ENCODE measurements around the gene TTLL11.

TTLL11 gene

DNA sequence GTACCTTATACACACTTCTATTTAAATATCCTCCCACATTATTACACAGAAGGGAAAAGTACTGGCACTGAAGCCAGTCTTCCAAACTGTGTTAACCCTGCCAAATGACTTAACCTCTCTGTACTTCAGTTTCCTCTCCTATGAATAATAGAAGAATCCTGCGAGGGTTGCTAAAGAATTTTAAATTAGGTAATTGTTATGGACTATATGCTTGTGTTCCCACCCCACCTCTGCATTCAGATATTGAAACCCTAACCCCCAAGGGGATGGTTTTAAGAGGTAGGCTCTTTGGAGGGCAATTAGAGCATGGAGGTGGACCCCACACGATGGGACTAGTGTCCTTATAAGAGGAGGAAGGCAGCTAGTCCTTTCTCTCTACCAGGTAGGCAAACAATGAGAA is 72.7 kb downstream of the TTLL11 start:
- no peaks in the 10 kb centered on the region for H3K36me3 ChIP-seq (ENCODE audit: low read depth)
- H3K4me1 ChIP-seq (ENCODE audit: insufficient read depth, poor library complexity, severe bottlenecking): no peaks in the 10 kb centered on the region
- no peaks in the 10 kb centered on the region for H3K27me3 ChIP-seq (ENCODE audit: insufficient read depth, poor library complexity, severe bottlenecking)
- no peak for DNase-seq (ENCODE audit: low spot score)
- no peak for ATAC-seq (ENCODE audit: low read depth)
- no peak overlapping the region for H3K27ac ChIP-seq (ENCODE audit: poor library complexity, severe bottlenecking)
- TF ChIP-seq, protein P1, sequence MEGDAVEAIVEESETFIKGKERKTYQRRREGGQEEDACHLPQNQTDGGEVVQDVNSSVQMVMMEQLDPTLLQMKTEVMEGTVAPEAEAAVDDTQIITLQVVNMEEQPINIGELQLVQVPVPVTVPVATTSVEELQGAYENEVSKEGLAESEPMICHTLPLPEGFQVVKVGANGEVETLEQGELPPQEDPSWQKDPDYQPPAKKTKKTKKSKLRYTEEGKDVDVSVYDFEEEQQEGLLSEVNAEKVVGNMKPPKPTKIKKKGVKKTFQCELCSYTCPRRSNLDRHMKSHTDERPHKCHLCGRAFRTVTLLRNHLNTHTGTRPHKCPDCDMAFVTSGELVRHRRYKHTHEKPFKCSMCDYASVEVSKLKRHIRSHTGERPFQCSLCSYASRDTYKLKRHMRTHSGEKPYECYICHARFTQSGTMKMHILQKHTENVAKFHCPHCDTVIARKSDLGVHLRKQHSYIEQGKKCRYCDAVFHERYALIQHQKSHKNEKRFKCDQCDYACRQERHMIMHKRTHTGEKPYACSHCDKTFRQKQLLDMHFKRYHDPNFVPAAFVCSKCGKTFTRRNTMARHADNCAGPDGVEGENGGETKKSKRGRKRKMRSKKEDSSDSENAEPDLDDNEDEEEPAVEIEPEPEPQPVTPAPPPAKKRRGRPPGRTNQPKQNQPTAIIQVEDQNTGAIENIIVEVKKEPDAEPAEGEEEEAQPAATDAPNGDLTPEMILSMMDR (IDR thresholded peaks at IDR 0.05; ENCODE audit: poor library complexity, severe bottlenecking): no peak
- no peak overlapping the region for H3K4me3 ChIP-seq (ENCODE audit: severe bottlenecking)
- H3K9me3 ChIP-seq (ENCODE audit: severe bottlenecking): no peaks in the 10 kb centered on the region

DNA sequence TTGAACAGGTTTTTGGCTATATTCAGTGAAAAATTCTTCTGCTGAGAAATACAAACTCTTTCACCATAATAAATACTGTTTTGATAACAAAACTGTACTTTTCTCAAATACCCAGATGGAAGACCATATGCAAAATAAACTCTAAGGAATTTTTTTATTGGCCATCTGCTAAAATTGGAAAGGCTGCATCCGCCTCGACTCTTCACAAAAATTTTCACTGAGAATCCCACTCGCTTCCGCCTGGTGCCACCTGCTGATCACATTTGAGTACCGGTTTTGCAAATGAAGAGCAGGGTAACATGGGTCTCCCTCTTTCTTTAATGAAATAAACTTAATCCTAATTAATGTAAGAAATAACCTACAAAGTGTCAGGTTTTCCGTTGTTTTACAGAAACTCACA is 76.4 kb downstream of the TTLL11 start:
- Histone ChIP-seq H3K36me3 (ENCODE audit: low read depth) (no peaks in the 10 kb centered on the region), H3K27ac (ENCODE audit: poor library complexity, severe bottlenecking) (no peak overlapping the region), H3K4me1 (ENCODE audit: insufficient read depth, poor library complexity, severe bottlenecking) (no peaks in the 10 kb centered on the region), H3K9me3 (ENCODE audit: severe bottlenecking) (no peaks in the 10 kb centered on the region), H3K4me3 (ENCODE audit: severe bottlenecking) (no peak overlapping the region), H3K27me3 (ENCODE audit: insufficient read depth, poor library complexity, severe bottlenecking) (no peaks in the 10 kb centered on the region)
- TF ChIP-seq, protein P1 (IDR thresholded peaks at IDR 0.05; ENCODE audit: poor library complexity, severe bottlenecking): peak; percentile 40
- DNase-seq (ENCODE audit: low spot score) (no peak), ATAC-seq (ENCODE audit: low read depth) (no peak)

DNA sequence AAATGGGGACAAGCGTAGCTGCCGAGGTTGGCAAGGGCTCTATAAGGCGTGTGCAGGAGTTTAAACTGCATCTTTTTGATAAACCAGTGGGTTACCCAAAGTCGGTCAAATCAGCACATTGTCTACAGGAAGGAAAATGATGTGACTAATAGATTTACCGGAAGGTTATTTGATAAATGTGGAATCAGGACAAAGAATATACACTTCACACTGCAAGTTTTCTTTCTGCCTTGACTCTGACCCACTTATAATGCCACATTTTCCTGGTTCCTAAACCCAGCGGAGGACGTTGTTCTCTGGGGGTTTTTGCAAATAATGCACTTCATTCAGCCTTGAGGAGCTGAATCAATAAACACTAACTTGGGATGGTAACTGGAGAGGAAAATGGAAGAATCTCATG is 76.8 kb downstream of the TTLL11 start:
- Histone ChIP-seq H3K9me3 (ENCODE audit: severe bottlenecking) (no peaks in the 10 kb centered on the region), H3K4me1 (ENCODE audit: insufficient read depth, poor library complexity, severe bottlenecking) (no peaks in the 10 kb centered on the region), H3K4me3 (ENCODE audit: severe bottlenecking) (no peak overlapping the region), H3K27me3 (ENCODE audit: insufficient read depth, poor library complexity, severe bottlenecking) (no peaks in the 10 kb centered on the region), H3K27ac (ENCODE audit: poor library complexity, severe bottlenecking) (no peak overlapping the region), H3K36me3 (ENCODE audit: low read depth) (no peaks in the 10 kb centered on the region)
- no peak for ATAC-seq (ENCODE audit: low read depth)
- TF ChIP-seq, protein P1 (IDR thresholded peaks at IDR 0.05; ENCODE audit: poor library complexity, severe bottlenecking): no peak
- no peak for DNase-seq (ENCODE audit: low spot score)

DNA sequence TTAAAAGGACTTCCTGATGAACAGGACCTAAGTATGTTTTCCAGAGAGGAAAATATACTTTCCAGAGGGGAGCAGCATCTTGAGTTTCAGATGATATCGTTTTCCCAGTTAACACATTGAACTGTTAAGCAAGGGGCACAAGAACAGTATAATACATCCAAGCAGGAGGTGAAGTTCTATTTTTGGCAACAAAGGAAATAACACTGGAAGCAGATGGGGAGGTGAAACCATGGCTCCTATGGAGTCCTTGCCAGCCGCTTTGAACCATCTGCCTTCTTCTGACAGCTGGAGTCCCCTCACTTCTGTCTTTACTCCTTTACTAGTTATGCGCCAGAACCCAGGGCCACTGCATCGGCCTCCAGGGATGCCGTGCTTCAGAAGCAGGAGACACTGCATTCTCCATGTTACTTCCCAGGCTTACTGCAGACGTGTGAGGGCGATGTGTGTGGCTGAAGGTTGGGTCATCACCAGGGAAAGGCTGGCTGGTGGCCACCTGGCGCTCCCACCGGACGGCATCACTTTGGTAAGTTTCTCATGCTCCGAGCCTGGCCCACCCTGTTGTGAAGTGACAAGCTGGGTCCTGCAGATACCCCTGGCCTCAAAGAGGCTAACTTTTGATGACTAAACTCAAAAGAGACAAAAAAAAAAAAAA is 77.8 kb downstream of the TTLL11 start:
- H3K9me3 ChIP-seq (ENCODE audit: severe bottlenecking): no peaks in the 10 kb centered on the region
- no peaks in the 10 kb centered on the region for H3K36me3 ChIP-seq (ENCODE audit: low read depth)
- H3K27ac ChIP-seq (ENCODE audit: poor library complexity, severe bottlenecking): no peak overlapping the region
- no peak overlapping the region for H3K4me3 ChIP-seq (ENCODE audit: severe bottlenecking)
- ATAC-seq (ENCODE audit: low read depth) (no peak), DNase-seq (ENCODE audit: low spot score) (no peak)
- H3K4me1 ChIP-seq (ENCODE audit: insufficient read depth, poor library complexity, severe bottlenecking): no peaks in the 10 kb centered on the region
- TF ChIP-seq, protein P1 (IDR thresholded peaks at IDR 0.05; ENCODE audit: poor library complexity, severe bottlenecking): no peak
- H3K27me3 ChIP-seq (ENCODE audit: insufficient read depth, poor library complexity, severe bottlenecking): no peaks in the 10 kb centered on the region

DNA sequence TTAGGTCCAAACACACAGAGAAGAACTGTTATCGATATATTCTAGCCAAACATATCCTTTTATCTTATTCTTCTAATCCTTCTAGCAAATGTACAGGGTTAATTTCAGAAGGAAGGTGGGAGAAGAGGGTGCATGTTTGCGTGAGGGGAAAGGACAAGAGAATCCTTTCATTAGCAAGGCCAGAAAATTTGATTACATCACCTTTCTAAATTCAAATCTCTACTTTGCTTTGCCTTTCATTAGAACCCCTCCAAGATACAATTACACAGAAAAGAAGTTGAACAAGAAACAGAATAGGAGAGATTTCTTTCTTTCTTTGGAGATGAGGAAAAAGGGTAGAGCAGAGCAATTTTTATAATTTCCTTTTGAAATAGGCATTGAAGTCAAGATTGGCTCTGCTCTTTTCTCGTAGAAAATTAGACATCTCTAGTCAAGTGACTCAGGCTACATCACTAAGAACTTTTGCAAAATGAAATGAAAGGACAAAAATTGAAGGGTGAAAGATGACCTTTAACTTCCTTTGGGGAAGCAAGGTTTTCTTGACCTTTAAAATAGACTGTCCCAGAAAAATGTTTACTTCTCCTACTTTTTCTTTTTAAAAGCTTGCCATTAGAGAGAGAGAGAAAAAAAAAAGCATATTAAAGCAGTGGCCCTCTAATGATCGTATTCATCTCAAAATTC is 81.2 kb downstream of the TTLL11 start:
- no peak overlapping the region for H3K27ac ChIP-seq (ENCODE audit: poor library complexity, severe bottlenecking)
- H3K36me3 ChIP-seq (ENCODE audit: low read depth): no peaks in the 10 kb centered on the region
- no peaks in the 10 kb centered on the region for H3K27me3 ChIP-seq (ENCODE audit: insufficient read depth, poor library complexity, severe bottlenecking)
- TF ChIP-seq, protein P1 (IDR thresholded peaks at IDR 0.05; ENCODE audit: poor library complexity, severe bottlenecking): no peak
- DNase-seq (ENCODE audit: low spot score) (no peak), ATAC-seq (ENCODE audit: low read depth) (no peak)
- H3K4me1 ChIP-seq (ENCODE audit: insufficient read depth, poor library complexity, severe bottlenecking): no peaks in the 10 kb centered on the region
- no peak overlapping the region for H3K4me3 ChIP-seq (ENCODE audit: severe bottlenecking)
- no peaks in the 10 kb centered on the region for H3K9me3 ChIP-seq (ENCODE audit: severe bottlenecking)

All from RWPE2 (cell line).